Measurements from ENCODE around the gene GNG12. TPM values are rescaled to one million over a fixed set of nuclear protein-coding genes. Genes with fewer than 3 reads are reported as not detected.

The GNG12 gene
- total RNA-seq, 1 experiment from 2014 or later, result 14.3 TPM

DNA sequence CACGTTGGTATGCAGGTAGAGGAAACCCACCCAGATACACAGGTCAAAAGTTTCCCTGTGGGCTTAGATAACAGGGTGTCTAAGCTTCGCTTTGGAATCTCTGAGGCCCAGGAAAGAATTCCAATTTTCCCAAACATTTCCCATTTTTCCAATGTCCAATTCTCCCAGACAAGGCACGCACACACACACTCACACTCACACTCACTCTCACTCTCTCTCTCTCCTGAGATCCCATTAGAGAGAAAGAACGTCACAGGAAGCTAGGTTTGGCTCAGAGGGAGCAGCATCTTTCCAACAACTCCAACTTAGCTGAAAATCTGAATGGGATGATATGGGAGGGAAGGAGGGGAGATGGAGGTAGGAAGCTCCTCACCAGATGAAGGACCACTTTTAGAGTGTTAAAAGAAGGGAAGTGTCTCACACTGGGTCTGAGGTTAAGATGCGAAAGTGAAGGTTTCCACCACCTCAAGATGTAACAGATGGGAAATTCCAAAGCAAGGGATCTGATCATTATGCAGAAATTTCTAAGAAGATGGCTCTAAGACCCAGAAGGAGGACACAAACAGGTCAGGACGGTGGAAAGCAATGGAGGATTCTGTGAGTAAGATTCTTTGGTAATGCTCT is 63.5 kb downstream of the GNG12 start:
- H3K4me1 ChIP-seq (ENCODE audit: insufficient read depth, low read length), result peaks cover 2% of the 10 kb centered on the region; the same call in 1 of the 2 replicates
- no peaks in the 10 kb centered on the region for H3K23me2 ChIP-seq (ENCODE audit: insufficient read length, low read depth, low read length, poor library complexity, severe bottlenecking)
- H4K5ac ChIP-seq (ENCODE audit: insufficient read length, low read depth, low read length), result no peak overlapping the region
- H2AFZ ChIP-seq (ENCODE audit: low read length), result no peak overlapping the region
- H3K4me2 ChIP-seq (ENCODE audit: insufficient read depth, insufficient read length, low read length), result no peak overlapping the region
- H2BK120ac ChIP-seq (ENCODE audit: low read depth, low read length, poor library complexity, severe bottlenecking), result no peak overlapping the region
- no peaks in the 10 kb centered on the region for H3K9me3 ChIP-seq (ENCODE audit: control insufficient read depth, low read depth, low read length)
- H3K14ac ChIP-seq (ENCODE audit: insufficient read depth, low read length), result no peak overlapping the region
- Mint-ChIP-seq H3K27ac (peak overlapping the region in 1 of 3 experiments; percentile 49; a peak in 1 of 7 replicates), H3K9me3 (no peaks in the 10 kb centered on the region), H3K4me1 (peaks cover 7 to 15% of the 10 kb centered on the region in 2 experiments), H3K36me3 (ENCODE audit: insufficient read depth in 1 of 3, low read depth in 3 of 3) (no peaks in the 10 kb centered on the region), H3K27me3 (ENCODE audit: low read depth) (no peaks in the 10 kb centered on the region), H3K4me3 (no peak overlapping the region)
- H4K91ac ChIP-seq (ENCODE audit: insufficient read length, low read depth, low read length), result no peak overlapping the region
- H4K20me1 ChIP-seq (ENCODE audit: control insufficient read depth, insufficient read depth, insufficient read length), result no peaks in the 10 kb centered on the region
- TF ChIP-seq, protein P1, sequence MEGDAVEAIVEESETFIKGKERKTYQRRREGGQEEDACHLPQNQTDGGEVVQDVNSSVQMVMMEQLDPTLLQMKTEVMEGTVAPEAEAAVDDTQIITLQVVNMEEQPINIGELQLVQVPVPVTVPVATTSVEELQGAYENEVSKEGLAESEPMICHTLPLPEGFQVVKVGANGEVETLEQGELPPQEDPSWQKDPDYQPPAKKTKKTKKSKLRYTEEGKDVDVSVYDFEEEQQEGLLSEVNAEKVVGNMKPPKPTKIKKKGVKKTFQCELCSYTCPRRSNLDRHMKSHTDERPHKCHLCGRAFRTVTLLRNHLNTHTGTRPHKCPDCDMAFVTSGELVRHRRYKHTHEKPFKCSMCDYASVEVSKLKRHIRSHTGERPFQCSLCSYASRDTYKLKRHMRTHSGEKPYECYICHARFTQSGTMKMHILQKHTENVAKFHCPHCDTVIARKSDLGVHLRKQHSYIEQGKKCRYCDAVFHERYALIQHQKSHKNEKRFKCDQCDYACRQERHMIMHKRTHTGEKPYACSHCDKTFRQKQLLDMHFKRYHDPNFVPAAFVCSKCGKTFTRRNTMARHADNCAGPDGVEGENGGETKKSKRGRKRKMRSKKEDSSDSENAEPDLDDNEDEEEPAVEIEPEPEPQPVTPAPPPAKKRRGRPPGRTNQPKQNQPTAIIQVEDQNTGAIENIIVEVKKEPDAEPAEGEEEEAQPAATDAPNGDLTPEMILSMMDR (conservative IDR thresholded peaks at IDR 0.05), result no peak
- no peak overlapping the region for H2BK5ac ChIP-seq (ENCODE audit: insufficient read length, low read length)
- H2BK20ac ChIP-seq (ENCODE audit: low read depth, low read length, poor library complexity, severe bottlenecking), result no peak overlapping the region
- H3K79me1 ChIP-seq (ENCODE audit: insufficient read depth, low read depth, low read length, poor library complexity, severe bottlenecking), result no peaks in the 10 kb centered on the region
- H3K9ac ChIP-seq (ENCODE audit: extremely low read depth, insufficient read length, low read length), result no peak overlapping the region
- H2BK15ac ChIP-seq (ENCODE audit: low read depth, low read length), result no peak overlapping the region
- H3K4ac ChIP-seq (ENCODE audit: low read depth, low read length), result no peak overlapping the region
- no peak overlapping the region for H4K8ac ChIP-seq (replicated peaks; ENCODE audit: insufficient read length, low read depth, low read length)
- H3T11ph ChIP-seq (ENCODE audit: low read length), result no peak overlapping the region
- no peaks in the 10 kb centered on the region for H3K79me2 ChIP-seq (ENCODE audit: insufficient read depth, low read length)
- no peaks in the 10 kb centered on the region for H3K27me3 ChIP-seq (ENCODE audit: insufficient read depth, low read length)
- WGBS (ENCODE audit: extremely low coverage, insufficient read length, low lambda C conversion rate), result no CpG with 5 or more reads among the region's 6 CpGs
- DNase-seq, result no peak
- no peak overlapping the region for H3K23ac ChIP-seq (ENCODE audit: insufficient read length, low read depth, low read length)
- H2AK5ac ChIP-seq (ENCODE audit: insufficient read length, low read length), result no peak overlapping the region
- H3K18ac ChIP-seq (ENCODE audit: insufficient read length, low read depth, low read length), result no peak overlapping the region
- H3K56ac ChIP-seq (ENCODE audit: insufficient read length, low read depth, low read length), result no peak overlapping the region
- H3K27ac ChIP-seq (ENCODE audit: insufficient read length, low read depth, low read length), result no peak overlapping the region
- no peak overlapping the region for H2BK12ac ChIP-seq (ENCODE audit: insufficient read length, low read depth, low read length)

Measured in H9 (cell line).